Neural progenitor cell (in vitro differentiated cells): ENCODE measurements around the gene PDE7B.

Source experiments
- CTCF ChIP-seq: fragments of 200-600 bp; sonication (generic); IDR thresholded peaks from 2 replicates; pipeline ENCODE4 v1.5.1; 2017; ENCODE audit warnings: antibody characterized with exemption, mild to moderate bottlenecking
- EZH2 ChIP-seq: fragments of 200-600 bp; sonication (generic); IDR thresholded peaks from 2 replicates; pipeline ENCODE4 v1.6.1; 2017; ENCODE audit warnings: antibody characterized with exemption, mild to moderate bottlenecking, moderate library complexity

- TF ChIP-seq CTCF (no peak), EZH2 (no peak)
These were observed 232.9 kb downstream of the PDE7B start for GRCh38 chr6:136084403-136084802.
